Body of pancreas (tissue), 4 donors: ENCODE results near the gene GLT8D2.

ENCODE experiments used
- POLR2A ChIP-seq, 3 donors: fragments of 450-650 bp; IDR thresholded peaks; one replicate each; pipeline ENCODE4 v1.6.1; 2016; ENCODE audit warnings: antibody characterized with exemption in 3 of 3, mild to moderate bottlenecking in 2 of 3
- TF ChIP-seq, protein P1 (sequence below), 7 experiments: fragments of 450-650 bp in 4 of 7; fragments of 200-600 bp in 3 of 7; sonication (generic) in 3 of 7; IDR thresholded peaks; one replicate each; pipeline ENCODE4 v1.5.1; 2016 to 2019; ENCODE audit warnings: antibody characterized with exemption in 7 of 7

GRCh38 chr12:103962493-103962892, 87.5 kb downstream of the GLT8D2 start:
- TF ChIP-seq, protein P1, sequence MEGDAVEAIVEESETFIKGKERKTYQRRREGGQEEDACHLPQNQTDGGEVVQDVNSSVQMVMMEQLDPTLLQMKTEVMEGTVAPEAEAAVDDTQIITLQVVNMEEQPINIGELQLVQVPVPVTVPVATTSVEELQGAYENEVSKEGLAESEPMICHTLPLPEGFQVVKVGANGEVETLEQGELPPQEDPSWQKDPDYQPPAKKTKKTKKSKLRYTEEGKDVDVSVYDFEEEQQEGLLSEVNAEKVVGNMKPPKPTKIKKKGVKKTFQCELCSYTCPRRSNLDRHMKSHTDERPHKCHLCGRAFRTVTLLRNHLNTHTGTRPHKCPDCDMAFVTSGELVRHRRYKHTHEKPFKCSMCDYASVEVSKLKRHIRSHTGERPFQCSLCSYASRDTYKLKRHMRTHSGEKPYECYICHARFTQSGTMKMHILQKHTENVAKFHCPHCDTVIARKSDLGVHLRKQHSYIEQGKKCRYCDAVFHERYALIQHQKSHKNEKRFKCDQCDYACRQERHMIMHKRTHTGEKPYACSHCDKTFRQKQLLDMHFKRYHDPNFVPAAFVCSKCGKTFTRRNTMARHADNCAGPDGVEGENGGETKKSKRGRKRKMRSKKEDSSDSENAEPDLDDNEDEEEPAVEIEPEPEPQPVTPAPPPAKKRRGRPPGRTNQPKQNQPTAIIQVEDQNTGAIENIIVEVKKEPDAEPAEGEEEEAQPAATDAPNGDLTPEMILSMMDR (IDR thresholded peaks at IDR 0.05) = no peak
- no peak for TF ChIP-seq POLR2A (IDR thresholded peaks at IDR 0.05)
